ENCODE results near the gene EPHA7. TPM values are rescaled to one million over a fixed set of nuclear protein-coding genes. Genes with fewer than 3 reads are reported as not detected.

Gene EPHA7
- total RNA-seq, 4 donors from 2014 or later = under 0.01 to 0.39 (median 0.21) TPM

GRCh38 chr6:93226822-93227221 is 192.5 kb downstream of the EPHA7 start:
- 97% methylated on average over 1 of the region's 1 CpG for WGBS, 2 donors
- Histone ChIP-seq H3K36me3 (no peaks in the 10 kb centered on the region), H3K4me1 (no peaks in the 10 kb centered on the region), H3K4me3 (replicated peaks in 1 of 3) (no peak overlapping the region), H3K27ac (no peak overlapping the region), H3K27me3 (no peaks in the 10 kb centered on the region), H3K9me3 (no peaks in the 10 kb centered on the region)
- intact Hi-C loops (cut with DNase I) = no loop called here
- no peak for TF ChIP-seq POLR2A (IDR thresholded peaks at IDR 0.05)
- no peak for TF ChIP-seq CTCF (IDR thresholded peaks at IDR 0.05)
- DNase-seq = no peak

- Histone ChIP-seq H3K9me3 (no peaks in the 10 kb centered on the region), H3K27ac (no peak overlapping the region), H3K4me3 (replicated peaks in 1 of 3) (no peak overlapping the region), H3K4me1 (no peaks in the 10 kb centered on the region), H3K36me3 (no peaks in the 10 kb centered on the region), H3K27me3 (no peaks in the 10 kb centered on the region)
- DNase-seq = no peak
- intact Hi-C loops (cut with DNase I) = no loop called here
- WGBS, 2 donors = 48 to 55% methylated on average over 4 of the region's 4 CpGs
- no peak for TF ChIP-seq POLR2A (IDR thresholded peaks at IDR 0.05)
- no peak for TF ChIP-seq CTCF (IDR thresholded peaks at IDR 0.05)
Observed at GRCh38 chr6:93222071-93222851, 197.1 kb downstream of the EPHA7 start.

GRCh38 chr6:93219447-93219846 is 199.9 kb downstream of the EPHA7 start:
- Histone ChIP-seq H3K36me3 (no peaks in the 10 kb centered on the region), H3K9me3 (no peaks in the 10 kb centered on the region), H3K27me3 (no peaks in the 10 kb centered on the region), H3K27ac (no peak overlapping the region), H3K4me1 (no peaks in the 10 kb centered on the region), H3K4me3 (replicated peaks in 1 of 3) (no peak overlapping the region)
- 43 to 44% methylated on average over 1 of the region's 1 CpG for WGBS, 2 donors
- no peak for DNase-seq
- intact Hi-C loops (cut with DNase I) = no loop called here
- no peak for TF ChIP-seq CTCF (IDR thresholded peaks at IDR 0.05)

- no peak overlapping the region for H3K27ac ChIP-seq
- no peaks in the 10 kb centered on the region for H3K4me1 ChIP-seq
- intact Hi-C loops (cut with DNase I) = no loop called here
- H3K9me3 ChIP-seq = no peaks in the 10 kb centered on the region
- TF ChIP-seq POLR2A (IDR thresholded peaks at IDR 0.05) (no peak), CTCF (IDR thresholded peaks at IDR 0.05) (no peak)
- H3K4me3 ChIP-seq (replicated peaks in 1 of 3) = no peak overlapping the region
- no peaks in the 10 kb centered on the region for H3K36me3 ChIP-seq
- DNase-seq = no peak
- 45 to 51% methylated on average over 2 of the region's 2 CpGs for WGBS, 2 donors
- no peaks in the 10 kb centered on the region for H3K27me3 ChIP-seq
Observed at GRCh38 chr6:93218096-93218495, 201.3 kb downstream of the EPHA7 start.

GRCh38 chr6:93213028-93213427 is 206.3 kb downstream of the EPHA7 start:
- 57 to 75% methylated on average over 2 of the region's 2 CpGs for WGBS, 2 donors
- no peak overlapping the region for H3K27ac ChIP-seq
- TF ChIP-seq CTCF (IDR thresholded peaks at IDR 0.05) (no peak), POLR2A (IDR thresholded peaks at IDR 0.05) (no peak)
- H3K27me3 ChIP-seq = no peaks in the 10 kb centered on the region
- DNase-seq = no peak
- H3K36me3 ChIP-seq = no peaks in the 10 kb centered on the region
- no peak overlapping the region for H3K4me3 ChIP-seq (replicated peaks in 1 of 3)
- intact Hi-C loops (cut with DNase I) = no loop called here
- no peaks in the 10 kb centered on the region for H3K4me1 ChIP-seq
- H3K9me3 ChIP-seq = no peaks in the 10 kb centered on the region

Measured in thyroid gland (tissue), 4 donors.